ENCODE results near the gene ZNF785. TPM values are rescaled to one million over a fixed set of nuclear protein-coding genes. Genes with fewer than 3 reads are reported as not detected.

ZNF785 gene
- total and polyA plus RNA-seq, 2 of the 13 experiments (the other 11 are each of a cell fraction or from before 2014, with no cell fraction given) = 0.01 TPM; not detected in 1

DNA sequence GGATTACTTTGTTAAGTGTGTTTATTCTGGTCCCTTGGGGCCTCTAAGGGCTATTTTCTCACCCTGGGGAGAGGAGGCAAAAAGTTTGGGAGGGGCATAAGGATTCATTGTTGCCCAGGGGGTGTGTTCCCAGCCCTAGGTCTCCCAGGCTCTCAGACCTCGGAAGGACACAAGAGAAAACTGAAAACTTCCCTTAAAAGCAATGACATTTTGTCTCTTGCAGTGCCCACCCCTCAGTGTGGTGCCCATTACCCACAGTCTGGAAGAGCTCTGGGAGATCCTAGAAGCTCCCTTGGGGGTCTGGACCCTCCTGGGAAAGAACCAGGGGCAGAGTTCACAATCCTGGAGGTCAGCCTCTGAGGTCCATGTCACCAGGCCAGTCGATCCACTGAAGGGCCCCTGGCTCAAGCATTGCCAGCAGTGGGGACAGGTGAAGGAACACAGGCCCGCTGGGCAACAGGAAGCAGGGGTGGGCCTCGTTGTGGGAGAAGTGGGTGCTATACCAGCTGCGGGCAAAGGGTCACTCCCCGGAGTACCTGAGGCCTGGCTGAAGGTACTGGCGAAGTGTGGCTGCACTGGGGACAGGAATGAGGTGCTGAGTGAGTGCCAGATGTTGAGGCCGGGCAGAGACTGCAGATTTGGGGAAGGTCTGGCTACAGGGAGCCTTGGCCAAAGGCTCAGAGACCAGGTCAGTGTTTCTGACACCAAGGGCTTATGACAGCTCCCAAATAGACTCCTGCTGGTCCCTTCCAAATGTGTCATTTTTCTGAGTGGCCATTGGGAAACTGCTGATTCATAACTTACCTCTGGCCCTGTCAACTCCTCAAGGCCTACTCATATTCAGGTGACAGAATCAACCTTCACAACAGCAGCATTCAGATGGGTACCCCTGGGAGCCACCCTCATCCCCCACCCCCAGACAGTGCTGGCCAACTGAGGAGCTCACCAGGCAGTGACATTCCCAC is 46.2 kb downstream of the ZNF785 start (continued):
- TF ChIP-seq, protein P1, sequence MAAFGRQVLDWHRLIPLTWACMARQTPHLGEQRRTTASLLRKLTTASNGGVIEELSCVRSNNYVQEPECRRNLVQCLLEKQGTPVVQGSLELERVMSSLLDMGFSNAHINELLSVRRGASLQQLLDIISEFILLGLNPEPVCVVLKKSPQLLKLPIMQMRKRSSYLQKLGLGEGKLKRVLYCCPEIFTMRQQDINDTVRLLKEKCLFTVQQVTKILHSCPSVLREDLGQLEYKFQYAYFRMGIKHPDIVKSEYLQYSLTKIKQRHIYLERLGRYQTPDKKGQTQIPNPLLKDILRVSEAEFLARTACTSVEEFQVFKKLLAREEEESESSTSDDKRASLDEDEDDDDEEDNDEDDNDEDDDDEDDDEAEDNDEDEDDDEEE (CRISPR knock-in tag; IDR thresholded peaks at IDR 0.05) = 0 out of 2 replicates have a peak, but pooled peaks have one; percentile 20
- no peak for TF ChIP-seq HNRNPK (IDR thresholded peaks at IDR 0.05; ENCODE audit: low read depth, low read length, poor library complexity, severe bottlenecking)
- TF ChIP-seq ZNF367 (CRISPR knock-in tag; IDR thresholded peaks at IDR 0.05; ENCODE audit: borderline replicate concordance) = no peak
- TF ChIP-seq NFATC3 (CRISPR knock-in tag; IDR thresholded peaks at IDR 0.05) = no peak
- no peak for TF ChIP-seq ZNF605 (CRISPR knock-in tag; IDR thresholded peaks at IDR 0.05)
- TF ChIP-seq ATAD3A (CRISPR knock-in tag; IDR thresholded peaks at IDR 0.05) = no peak
- no peak for TF ChIP-seq ELF3 (CRISPR knock-in tag; IDR thresholded peaks at IDR 0.05)
- TF ChIP-seq ZMYM4 (CRISPR knock-in tag; IDR thresholded peaks at IDR 0.05) = no peak
- no peak for TF ChIP-seq RAD51 (IDR thresholded peaks at IDR 0.05; ENCODE audit: borderline replicate concordance)
- no peak for TF ChIP-seq ZNF674 (CRISPR knock-in tag; IDR thresholded peaks at IDR 0.05; ENCODE audit: low read depth)
- TF ChIP-seq ZNF329 (CRISPR knock-in tag; IDR thresholded peaks at IDR 0.05; ENCODE audit: low read depth) = no peak
- TF ChIP-seq, protein P2, sequence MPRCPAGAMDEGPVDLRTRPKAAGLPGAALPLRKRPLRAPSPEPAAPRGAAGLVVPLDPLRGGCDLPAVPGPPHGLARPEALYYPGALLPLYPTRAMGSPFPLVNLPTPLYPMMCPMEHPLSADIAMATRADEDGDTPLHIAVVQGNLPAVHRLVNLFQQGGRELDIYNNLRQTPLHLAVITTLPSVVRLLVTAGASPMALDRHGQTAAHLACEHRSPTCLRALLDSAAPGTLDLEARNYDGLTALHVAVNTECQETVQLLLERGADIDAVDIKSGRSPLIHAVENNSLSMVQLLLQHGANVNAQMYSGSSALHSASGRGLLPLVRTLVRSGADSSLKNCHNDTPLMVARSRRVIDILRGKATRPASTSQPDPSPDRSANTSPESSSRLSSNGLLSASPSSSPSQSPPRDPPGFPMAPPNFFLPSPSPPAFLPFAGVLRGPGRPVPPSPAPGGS (CRISPR knock-in tag; IDR thresholded peaks at IDR 0.05) = peak; percentile 38; the same call in 1 of the 2 replicates
- TF ChIP-seq, protein P3, sequence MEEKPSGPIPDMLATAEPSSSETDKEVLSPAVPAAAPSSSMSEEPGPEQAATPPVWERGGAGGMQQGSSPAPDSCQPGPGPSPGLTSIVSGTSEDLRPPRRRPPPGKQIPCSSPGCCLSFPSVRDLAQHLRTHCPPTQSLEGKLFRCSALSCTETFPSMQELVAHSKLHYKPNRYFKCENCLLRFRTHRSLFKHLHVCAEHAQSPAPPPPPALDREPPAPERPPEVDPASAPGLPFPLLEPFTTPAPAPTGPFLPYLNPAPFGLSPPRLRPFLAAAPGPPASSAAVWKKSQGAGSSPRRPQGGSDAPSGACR (CRISPR knock-in tag; IDR thresholded peaks at IDR 0.05) = 0 out of 2 replicates have a peak, but pooled peaks have one; percentile 14
- no peak for TF ChIP-seq SCMH1 (CRISPR knock-in tag; IDR thresholded peaks at IDR 0.05; ENCODE audit: borderline replicate concordance)
- TF ChIP-seq CREB1 (IDR thresholded peaks at IDR 0.05) = no peak
- no peak for TF ChIP-seq CREB1 (CRISPR knock-in tag; IDR thresholded peaks at IDR 0.05)
- no peak for TF ChIP-seq SIX1 (CRISPR knock-in tag; IDR thresholded peaks at IDR 0.05; ENCODE audit: borderline replicate concordance)
- TF ChIP-seq TBX2 (CRISPR knock-in tag; IDR thresholded peaks at IDR 0.05; ENCODE audit: borderline replicate concordance) = peak; percentile 71
- peak; percentile 51; the same call in 1 of the 2 replicates for TF ChIP-seq ZNF292 (CRISPR knock-in tag; IDR thresholded peaks at IDR 0.05; ENCODE audit: borderline replicate concordance, low read depth)
- TF ChIP-seq ZNF607 (CRISPR knock-in tag; IDR thresholded peaks at IDR 0.05; ENCODE audit: borderline replicate concordance) = peak; percentile 74; the same call in 1 of the 2 replicates
- no peak for TF ChIP-seq TSC22D2 (CRISPR knock-in tag; IDR thresholded peaks at IDR 0.05; ENCODE audit: borderline replicate concordance)
- TF ChIP-seq, protein P4, sequence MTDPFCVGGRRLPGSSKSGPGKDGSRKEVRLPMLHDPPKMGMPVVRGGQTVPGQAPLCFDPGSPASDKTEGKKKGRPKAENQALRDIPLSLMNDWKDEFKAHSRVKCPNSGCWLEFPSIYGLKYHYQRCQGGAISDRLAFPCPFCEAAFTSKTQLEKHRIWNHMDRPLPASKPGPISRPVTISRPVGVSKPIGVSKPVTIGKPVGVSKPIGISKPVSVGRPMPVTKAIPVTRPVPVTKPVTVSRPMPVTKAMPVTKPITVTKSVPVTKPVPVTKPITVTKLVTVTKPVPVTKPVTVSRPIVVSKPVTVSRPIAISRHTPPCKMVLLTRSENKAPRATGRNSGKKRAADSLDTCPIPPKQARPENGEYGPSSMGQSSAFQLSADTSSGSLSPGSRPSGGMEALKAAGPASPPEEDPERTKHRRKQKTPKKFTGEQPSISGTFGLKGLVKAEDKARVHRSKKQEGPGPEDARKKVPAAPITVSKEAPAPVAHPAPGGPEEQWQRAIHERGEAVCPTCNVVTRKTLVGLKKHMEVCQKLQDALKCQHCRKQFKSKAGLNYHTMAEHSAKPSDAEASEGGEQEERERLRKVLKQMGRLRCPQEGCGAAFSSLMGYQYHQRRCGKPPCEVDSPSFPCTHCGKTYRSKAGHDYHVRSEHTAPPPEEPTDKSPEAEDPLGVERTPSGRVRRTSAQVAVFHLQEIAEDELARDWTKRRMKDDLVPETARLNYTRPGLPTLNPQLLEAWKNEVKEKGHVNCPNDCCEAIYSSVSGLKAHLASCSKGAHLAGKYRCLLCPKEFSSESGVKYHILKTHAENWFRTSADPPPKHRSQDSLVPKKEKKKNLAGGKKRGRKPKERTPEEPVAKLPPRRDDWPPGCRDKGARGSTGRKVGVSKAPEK (CRISPR knock-in tag; IDR thresholded peaks at IDR 0.05; ENCODE audit: borderline replicate concordance) = no peak
